IMR-90 (cell line): ENCODE measurements around the gene PRSS50. TPM values are rescaled to one million over a fixed set of nuclear protein-coding genes. Genes with fewer than 3 reads are reported as not detected.

Experiments
- ATAC-seq: fragments of 200-7000 bp; cut with Tn5 transposase; 2 replicates; pipeline ENCODE4 v1.9.1; 2020; ENCODE audit warnings: low read depth, mild to moderate bottlenecking, moderate library complexity
- BruUV-seq: library from RNA; stranded (reverse); fragments of 400-500 nt; replicated peaks from 2 replicates; lab custom pipeline; 2021; lab: Mats Ljungman, UMichigan
- CTCF ChIA-PET: fragments of 300-600 bp; formaldehyde crosslinking; extraction: SDS; loops from one replicate; lab custom pipeline; 2021; ENCODE audit warnings: antibody characterized with exemption; lab: Yijun Ruan, JAX
- POLR2A ChIA-PET: fragments of 300-600 bp; sonication (Branson Sonifier 250); formaldehyde crosslinking; loops from one replicate; lab custom pipeline; 2022; ENCODE audit warnings: antibody characterized with exemption; ENCODE audit not compliant: unreplicated experiment; lab: Charles Lee
- DNase-seq: peaks from one replicate; pipeline ENCODE4 v3.0.0; 2013
- H2AFZ ChIP-seq: replicated peaks from 2 replicates; pipeline ENCODE3; 2013; ENCODE audit warnings: low read length, mild to moderate bottlenecking; ENCODE audit not compliant: poor library complexity
- H2AK5ac ChIP-seq: 2 replicates; pipeline ENCODE4 v1.6.1; 2013; ENCODE audit warnings: low read depth, low read length, inconsistent platforms
- H2AK9ac ChIP-seq: replicated peaks from 2 replicates; pipeline ENCODE3; 2013; ENCODE audit warnings: mild to moderate bottlenecking, low read depth, low read length, moderate library complexity; ENCODE audit not compliant: poor library complexity
- H2BK120ac ChIP-seq: 2 replicates; pipeline ENCODE4 v1.6.1; 2013; ENCODE audit warnings: low read depth, low read length, inconsistent platforms
- H2BK15ac ChIP-seq: 3 replicates; pipeline ENCODE4 v1.6.1; 2013; ENCODE audit warnings: low read depth, low read length, inconsistent platforms
- H2BK20ac ChIP-seq: 2 replicates; pipeline ENCODE4 v1.6.1; 2013; ENCODE audit warnings: low read depth, mild to moderate bottlenecking, inconsistent platforms, low read length, moderate library complexity
- H2BK5ac ChIP-seq: 2 replicates; pipeline ENCODE4 v1.6.1; 2013; ENCODE audit warnings: mild to moderate bottlenecking, low read depth, low read length, inconsistent platforms; ENCODE audit not compliant: poor library complexity, severe bottlenecking
- H3K14ac ChIP-seq: replicated peaks from 2 replicates; pipeline ENCODE4 v1.6.1; 2013; ENCODE audit warnings: low read depth, low read length, inconsistent platforms
- H3K18ac ChIP-seq: 2 replicates; pipeline ENCODE4 v1.6.1; 2013; ENCODE audit warnings: low read depth, low read length, control low read depth
- H3K23ac ChIP-seq: 2 replicates; pipeline ENCODE4 v1.6.1; 2013; ENCODE audit warnings: low read depth, low read length, inconsistent platforms
- H3K27ac ChIP-seq: 2 replicates; pipeline ENCODE4 v1.5.1; 2013; ENCODE audit warnings: mild to moderate bottlenecking, control low read depth, low read length; ENCODE audit not compliant: insufficient read depth
- H3K27me3 ChIP-seq: 2 replicates; pipeline ENCODE4 v1.6.1; 2013; ENCODE audit warnings: low read length; ENCODE audit not compliant: control insufficient read depth, insufficient read depth
- H3K36me3 ChIP-seq: 2 replicates; pipeline ENCODE4 v1.6.1; 2013; ENCODE audit warnings: low read length, mixed read lengths; ENCODE audit not compliant: control insufficient read depth, insufficient read depth
- H3K4ac ChIP-seq: 2 replicates; pipeline ENCODE4 v1.6.1; 2013; ENCODE audit warnings: low read depth, low read length, inconsistent platforms
- H3K4me1 ChIP-seq: 2 replicates; pipeline ENCODE4 v1.6.1; 2013; ENCODE audit warnings: low read length, mixed read lengths; ENCODE audit not compliant: control insufficient read depth, insufficient read depth
- H3K4me2 ChIP-seq: 2 replicates; pipeline ENCODE4 v1.6.1; 2013; ENCODE audit warnings: low read depth, mild to moderate bottlenecking, control low read depth, low read length, moderate library complexity
- H3K4me3 ChIP-seq: 2 replicates; pipeline ENCODE4 v1.5.1; 2013; ENCODE audit warnings: low read depth, mild to moderate bottlenecking, control low read depth, low read length, moderate library complexity; ENCODE audit not compliant: insufficient read depth
- H3K56ac ChIP-seq: 2 replicates; pipeline ENCODE4 v1.6.1; 2013; ENCODE audit warnings: low read length, inconsistent platforms; ENCODE audit not compliant: insufficient read depth; ENCODE audit errors: extremely low read depth
- H3K79me1 ChIP-seq, 2 experiments: 2 replicates each; pipeline ENCODE4 v1.6.1; 2013; ENCODE audit warnings: low read length in 2 of 2, inconsistent platforms in 1 of 2, low read depth in 1 of 2
- H3K9ac ChIP-seq: 2 replicates; pipeline ENCODE4 v1.6.1; 2013; ENCODE audit warnings: low read depth, low read length, control low read depth
- H3K9me1 ChIP-seq: 2 replicates; pipeline ENCODE4 v1.6.1; 2013; ENCODE audit warnings: low read length, inconsistent platforms; ENCODE audit not compliant: insufficient read depth
- H3K9me3 ChIP-seq: 2 replicates; pipeline ENCODE4 v1.6.1; 2013; ENCODE audit warnings: low read length; ENCODE audit not compliant: control insufficient read depth, insufficient read depth
- H4K20me1 ChIP-seq: 2 replicates; pipeline ENCODE4 v1.6.1; 2013; ENCODE audit warnings: low read length, inconsistent platforms; ENCODE audit not compliant: insufficient read depth
- H4K5ac ChIP-seq: 2 replicates; pipeline ENCODE4 v1.6.1; 2013; ENCODE audit warnings: mild to moderate bottlenecking, low read depth, low read length, control low read depth
- H4K8ac ChIP-seq, 2 experiments: 2 replicates each; pipeline ENCODE4 v1.6.1; 2013; ENCODE audit warnings: low read depth in 2 of 2, low read length in 2 of 2, control low read depth in 1 of 2, inconsistent platforms in 1 of 2
- H4K91ac ChIP-seq: 2 replicates; pipeline ENCODE4 v1.6.1; 2013; ENCODE audit warnings: low read depth, low read length, inconsistent platforms; ENCODE audit not compliant: insufficient read depth
- CHD1 ChIP-seq: IDR thresholded peaks from 2 replicates; pipeline ENCODE4 v1.6.1; 2012; ENCODE audit warnings: low read depth, low read length, improper control_type of control experiment
- ELK1 ChIP-seq: fragments of 150-350 bp; IDR thresholded peaks from 2 replicates; pipeline ENCODE4 v1.6.1; 2016; ENCODE audit warnings: low read depth, mild to moderate bottlenecking, low read length, moderate library complexity, borderline replicate concordance
- MAFK ChIP-seq: IDR thresholded peaks from 2 replicates; pipeline ENCODE4 v1.6.1; 2012; ENCODE audit warnings: low read depth, low read length, improper control_type of control experiment
- MAZ ChIP-seq: IDR thresholded peaks from 2 replicates; pipeline ENCODE4 v1.6.1; 2012; ENCODE audit warnings: low read depth, mild to moderate bottlenecking, low read length, improper control_type of control experiment, moderate library complexity, borderline replicate concordance
- MXI1 ChIP-seq: IDR thresholded peaks from 2 replicates; pipeline ENCODE4 v1.6.1; 2012; ENCODE audit warnings: low read depth, mild to moderate bottlenecking, low read length, moderate library complexity, borderline replicate concordance
- NFE2L2 ChIP-seq: fragments of 150-350 bp; IDR thresholded peaks from 2 replicates; pipeline ENCODE4 v1.6.1; 2016; ENCODE audit warnings: low read depth, mild to moderate bottlenecking, low read length
- SMC3 ChIP-seq: fragments of 150-350 bp; IDR thresholded peaks from 2 replicates; pipeline ENCODE4 v1.6.1; 2016; ENCODE audit warnings: low read depth, mild to moderate bottlenecking, antibody characterized with exemption, low read length, moderate library complexity
- USF2 ChIP-seq: fragments of 150-350 bp; IDR thresholded peaks from 2 replicates; pipeline ENCODE4 v1.6.1; 2017; ENCODE audit warnings: mild to moderate bottlenecking, antibody characterized with exemption, low read length, low read depth
- WGBS, 2 experiments: methylation state at CpG; one replicate each; pipeline versions ENCODE4 v1.1.5 to v1.1.7; 2013; ENCODE audit warnings: missing lambda C conversion rate in 2 of 2; ENCODE audit not compliant: insufficient read length in 1 of 2; ENCODE audit errors: extremely low coverage in 2 of 2; 5-methylcytosine and 5-hydroxymethylcytosine counted together
- dilution Hi-C: fragments of 300-500 bp; cut with HindIII; formaldehyde crosslinking; loops from one replicate; pipeline ENCODE4 v1.14.3; 2018; ENCODE audit warnings: low sequenced_read_pairs; ENCODE audit not compliant: unreplicated experiment
- in situ Hi-C: fragments of 300-500 bp; cut with MboI; formaldehyde crosslinking; loops from 3 replicates; pipeline ENCODE4 v1.14.3; 2019; ENCODE audit warnings: low sequenced_read_pairs, inconsistent platforms, mixed read lengths
- intact Hi-C: fragments of 100-400 bp; cut with micrococcal nuclease; formaldehyde crosslinking; loops from 2 replicates; pipeline ENCODE4 v1.10.0; 2022
- polyA plus RNA-seq, 3 experiments: library from polyadenylated mRNA; depleted of rRNA; stranded (reverse); fragments of >200 nt; gene quantifications; 2 replicates each; pipeline ENCODE4 v1.2.3, GENCODE V29; 2012; ENCODE audit warnings: low replicate concordance in 1 of 3
- total RNA-seq: library from RNA; depleted of rRNA; stranded (reverse); fragments of >200 nt; gene quantifications from 2 replicates; pipeline ENCODE4 v1.2.3, GENCODE V29; 2012

The PRSS50 gene
- total and polyA plus RNA-seq, 2 of the 4 experiments (the other 2 are of a cell fraction) = not detected

GRCh38 chr3:46713050-46713897 is 4.4 kb downstream of the PRSS50 start:
- H3K36me3 ChIP-seq = no peaks in the 10 kb centered on the region
- CTCF ChIA-PET = no interaction called here
- no peak overlapping the region for H3K18ac ChIP-seq

More at GRCh38 chr3:46713050-46713897, 4.4 kb downstream of the PRSS50 start:
- Histone ChIP-seq H3K4me2 (no peak overlapping the region), H3K27ac (no peak overlapping the region), H4K20me1 (no peaks in the 10 kb centered on the region), H4K5ac (no peak overlapping the region), H2AK9ac (no peak overlapping the region), H4K8ac (no peak overlapping the region), H3K79me1 (no peaks in the 10 kb centered on the region), H2BK120ac (no peak overlapping the region), H3K56ac (no peak overlapping the region), H3K9me1 (no peaks in the 10 kb centered on the region), H3K9me3 (no peaks in the 10 kb centered on the region), H3K9ac (no peak overlapping the region), H3K23ac (no peak overlapping the region), H4K91ac (no peak overlapping the region), H2AFZ (peak overlapping the region; percentile 44), H3K4ac (no peak overlapping the region), H2BK20ac (no peak overlapping the region), H2AK5ac (no peak overlapping the region), H2BK5ac (no peak overlapping the region), H3K4me1 (no peaks in the 10 kb centered on the region), H3K14ac (no peak overlapping the region), H3K4me3 (no peak overlapping the region), H2BK15ac (no peak overlapping the region), H3K27me3 (peaks cover 40% of the 10 kb centered on the region)
- ATAC-seq = no peak
- TF ChIP-seq MAFK (no peak), SMC3 (no peak), MXI1 (no peak), NFE2L2 (no peak), USF2 (no peak), ELK1 (no peak), MAZ (no peak), CHD1 (no peak)
- POLR2A ChIA-PET = no interaction called here
- no peak for DNase-seq
- dilution Hi-C loops (no loop called here), intact Hi-C loops (no loop called here), in situ Hi-C loops (loop anchor here (25.0 kb wide), 1 partner anchor 649 kb away; no protein-coding TSS in a partner anchor)
- BruUV-seq = no TSS peak
- 88% methylated on average over 3 of the region's 14 CpGs; no CpG with 5 or more reads in 1 of the 2 experiments for WGBS, 2 experiments
